NT2/D1 (cell line): ENCODE results near the gene CD68.

Experiments used
- YY1 ChIP-seq: IDR thresholded peaks from 2 replicates; pipeline ENCODE4 v1.6.1; 2011; ENCODE audit not compliant: insufficient read length, insufficient read depth
- ZNF274 ChIP-seq: IDR thresholded peaks from 2 replicates; pipeline ENCODE4 v1.6.1; 2011; ENCODE audit warnings: mild to moderate bottlenecking, low read depth, low read length

- TF ChIP-seq YY1 (no peak), ZNF274 (no peak)
Observed at GRCh38 chr17:7574176-7574953, 5.1 kb upstream of the CD68 start.
